Fibroblast of peridontal ligament (primary cell): ENCODE results near the gene DCAF8.

Experiments used
- DNase-seq: peaks from one replicate; pipeline ENCODE4 v3.0.0-alpha.2; 2010; ENCODE audit errors: extremely low read depth

DCAF8 gene

DNA sequence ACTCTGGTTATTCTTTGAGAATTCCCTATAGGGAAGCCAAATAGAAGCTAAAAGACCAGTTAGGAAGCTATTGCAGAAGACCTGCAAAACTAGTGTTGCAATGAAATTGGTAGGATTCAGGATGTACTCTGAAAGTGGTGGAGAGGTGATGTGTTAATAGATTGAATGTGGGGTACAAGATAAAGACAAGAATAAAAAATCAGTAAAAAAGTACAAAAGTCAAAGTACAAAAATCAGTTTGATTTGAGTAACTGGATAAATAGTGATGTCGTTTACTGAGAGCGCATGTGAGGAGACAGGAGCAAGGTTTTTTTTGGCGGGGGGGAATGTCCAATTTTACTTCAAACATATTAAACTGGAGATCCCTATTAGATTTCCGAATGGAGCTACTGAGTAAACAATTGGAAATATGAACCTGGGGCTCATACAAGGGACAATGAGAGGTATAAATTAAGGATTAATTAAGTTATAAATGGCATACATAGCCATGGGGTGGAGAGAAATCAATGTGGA, 2.5 kb upstream of the DCAF8 start:
- no peak for DNase-seq

DNA sequence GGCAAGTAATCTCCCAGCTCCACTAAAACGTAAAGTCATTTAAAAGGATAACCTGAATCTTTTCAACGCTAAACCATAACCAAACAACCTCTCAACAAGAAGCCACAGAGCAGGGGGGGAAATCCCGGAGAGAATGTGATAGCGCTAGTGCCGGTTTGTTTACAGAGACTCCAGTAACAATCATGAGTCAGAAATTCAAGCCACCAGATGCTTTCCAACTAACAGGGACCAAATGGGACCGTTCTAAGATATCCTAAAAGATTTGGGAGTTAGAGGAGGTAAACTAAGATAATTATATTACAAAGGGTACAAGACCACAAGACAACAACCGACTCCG, 825 bp downstream of the DCAF8 start:
- peak; percentile 87 for DNase-seq

DNA sequence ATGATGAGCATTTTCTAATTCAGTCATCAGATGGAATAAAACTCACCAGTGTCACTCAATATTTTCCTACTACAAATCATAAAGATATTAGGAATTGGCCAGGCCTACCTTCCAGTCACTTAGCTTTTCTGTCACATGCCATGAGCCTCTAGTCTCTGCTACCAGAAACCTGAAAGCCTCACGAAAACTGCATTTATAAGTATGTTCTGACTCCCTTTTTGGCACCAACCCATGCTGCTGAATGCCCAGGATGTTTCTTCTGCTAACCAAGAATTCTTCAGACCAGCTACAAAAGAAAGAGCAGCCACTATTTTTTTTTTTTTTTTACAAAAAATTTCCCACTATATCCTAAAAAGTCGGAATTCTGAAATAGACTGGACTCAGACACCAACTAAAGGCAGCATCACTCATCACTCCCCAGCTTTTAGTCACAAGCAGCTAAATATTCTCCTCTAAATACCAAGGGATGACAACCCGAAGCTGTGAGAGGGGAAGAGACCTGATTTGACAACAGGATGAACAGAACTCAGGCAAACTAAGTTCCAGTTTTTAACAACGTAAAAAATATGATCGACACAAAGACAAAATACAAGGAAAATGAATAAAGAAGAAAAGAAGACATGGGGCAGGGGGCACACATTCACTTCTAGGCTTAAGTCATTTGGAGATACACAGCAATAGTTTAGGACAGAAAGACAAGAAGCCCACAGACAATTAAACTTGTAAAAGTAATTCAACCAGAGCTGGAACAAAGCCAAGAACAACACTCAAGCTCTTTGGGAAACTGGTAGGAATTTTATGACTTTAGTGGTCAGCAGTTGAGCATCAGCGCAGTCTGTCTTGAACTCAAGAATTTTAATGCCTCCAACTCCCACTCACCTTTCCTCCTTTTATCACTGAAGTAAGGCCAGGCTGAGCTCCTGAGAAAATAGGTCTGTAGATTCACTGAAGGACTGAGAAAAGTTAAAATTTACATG, 1.7 kb downstream of the DCAF8 start:
- peak; percentile 92 for DNase-seq

DNA sequence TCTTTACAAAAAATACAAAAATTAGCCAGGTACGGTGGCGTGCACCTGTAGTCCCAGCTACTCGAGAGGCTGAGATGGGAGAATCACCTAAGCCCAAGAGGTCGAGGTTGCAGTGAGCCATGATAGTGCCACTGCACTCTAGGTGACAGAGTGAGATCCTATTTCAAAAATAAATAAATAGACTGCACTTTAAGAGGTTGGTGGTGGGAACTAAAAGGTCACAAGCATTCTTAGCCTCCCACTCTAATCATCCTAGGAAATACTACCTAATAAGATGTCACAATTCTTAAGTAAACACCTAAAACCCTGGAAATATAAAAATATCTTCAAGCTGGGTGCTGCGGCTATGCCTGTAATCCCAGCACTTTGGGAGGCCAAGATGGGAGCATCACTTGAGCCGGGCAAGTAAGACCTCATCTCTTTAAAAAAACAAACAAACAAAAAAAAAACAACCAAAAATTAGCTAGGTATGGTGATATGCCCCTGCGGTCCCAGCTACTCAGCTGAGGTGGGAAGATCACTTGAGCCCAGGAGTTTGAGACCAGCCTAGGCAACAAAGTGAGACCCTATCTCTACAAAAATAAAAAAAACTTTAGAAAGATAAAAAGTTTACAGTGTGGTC, 4.1 kb downstream of the DCAF8 start:
- DNase-seq = no peak

DNA sequence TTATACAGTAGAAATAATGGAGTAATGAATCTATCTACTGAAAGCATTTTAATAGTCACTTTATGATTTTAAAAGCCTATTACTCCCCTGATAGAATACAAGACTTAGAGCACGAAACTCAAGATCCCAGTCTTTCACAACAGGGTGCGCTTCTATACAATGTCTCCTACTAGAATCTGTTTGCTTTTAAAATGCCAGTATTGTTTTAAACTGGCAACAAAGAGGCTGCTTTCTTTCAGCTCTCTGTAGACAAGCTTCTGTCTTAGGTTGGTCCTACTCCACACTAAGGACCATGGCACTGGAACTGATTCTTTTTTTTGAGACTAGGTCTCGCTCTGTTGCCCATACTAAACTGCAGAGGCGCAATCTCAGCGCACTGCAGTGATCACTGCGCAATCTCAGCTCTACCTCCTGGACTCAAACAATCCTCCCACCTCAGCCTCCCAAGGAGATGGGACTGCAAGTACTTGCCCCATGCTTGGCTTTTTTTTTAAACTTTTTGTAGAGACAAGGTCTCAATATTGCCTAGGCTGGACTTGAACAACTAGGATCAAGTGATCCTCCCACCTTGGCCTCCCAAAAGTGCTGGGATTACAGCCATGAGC, 4.8 kb downstream of the DCAF8 start:
- DNase-seq = no peak

DNA sequence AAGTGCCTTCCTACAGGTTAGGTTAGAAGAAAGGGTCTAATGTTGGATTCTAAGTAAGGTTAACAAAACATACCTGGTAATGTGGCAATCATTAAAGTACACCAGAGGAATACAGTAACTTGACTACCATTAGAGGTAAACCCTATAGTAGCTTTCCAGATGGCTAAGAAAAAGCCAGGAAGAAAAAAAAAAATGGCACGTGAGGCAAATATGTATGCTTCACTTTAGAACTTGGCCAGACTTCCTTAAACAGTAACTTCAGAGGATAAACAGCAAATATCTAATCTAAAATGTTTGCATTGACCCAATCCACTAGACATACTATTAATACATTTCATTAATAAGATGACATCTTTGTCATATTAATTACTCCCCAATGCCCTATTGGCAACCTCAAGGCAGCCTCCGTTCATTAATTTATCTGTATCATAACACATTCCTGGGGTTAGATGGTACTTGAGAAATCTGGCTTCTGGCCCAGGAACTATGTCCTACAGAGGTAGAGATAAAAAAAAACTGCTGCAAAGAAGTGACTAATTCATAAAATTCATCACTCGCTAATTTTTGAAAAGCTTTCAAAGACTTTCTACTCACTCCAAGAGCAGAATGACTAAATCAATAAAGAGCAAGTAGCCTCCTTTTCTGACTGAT, 5.8 kb downstream of the DCAF8 start:
- DNase-seq = peak; percentile 35

DNA sequence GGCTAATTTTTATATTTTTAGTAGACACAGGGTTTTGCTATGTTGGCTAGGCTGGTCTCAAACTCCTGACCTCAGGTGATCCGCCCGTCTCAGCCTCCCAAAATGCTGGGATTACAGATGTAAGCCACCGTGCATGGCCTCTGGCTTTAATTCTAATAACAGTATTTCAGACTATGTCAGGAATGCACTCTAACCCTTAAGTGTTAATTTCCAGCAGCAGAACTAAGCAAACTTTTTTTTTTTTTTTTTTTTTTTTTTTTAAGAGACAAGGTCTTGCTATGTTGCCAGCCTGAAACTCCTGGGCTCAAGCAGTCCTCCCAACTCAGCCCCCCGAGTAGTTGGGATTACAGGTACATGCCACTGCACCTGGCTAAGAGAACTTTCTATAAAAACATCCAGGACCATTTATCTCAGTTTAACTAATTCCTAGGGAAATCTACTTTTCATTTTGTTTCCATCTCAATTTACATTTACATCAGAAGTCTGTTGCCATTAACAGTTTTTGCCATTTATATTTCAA, 6.5 kb downstream of the DCAF8 start:
- DNase-seq = no peak

DNA sequence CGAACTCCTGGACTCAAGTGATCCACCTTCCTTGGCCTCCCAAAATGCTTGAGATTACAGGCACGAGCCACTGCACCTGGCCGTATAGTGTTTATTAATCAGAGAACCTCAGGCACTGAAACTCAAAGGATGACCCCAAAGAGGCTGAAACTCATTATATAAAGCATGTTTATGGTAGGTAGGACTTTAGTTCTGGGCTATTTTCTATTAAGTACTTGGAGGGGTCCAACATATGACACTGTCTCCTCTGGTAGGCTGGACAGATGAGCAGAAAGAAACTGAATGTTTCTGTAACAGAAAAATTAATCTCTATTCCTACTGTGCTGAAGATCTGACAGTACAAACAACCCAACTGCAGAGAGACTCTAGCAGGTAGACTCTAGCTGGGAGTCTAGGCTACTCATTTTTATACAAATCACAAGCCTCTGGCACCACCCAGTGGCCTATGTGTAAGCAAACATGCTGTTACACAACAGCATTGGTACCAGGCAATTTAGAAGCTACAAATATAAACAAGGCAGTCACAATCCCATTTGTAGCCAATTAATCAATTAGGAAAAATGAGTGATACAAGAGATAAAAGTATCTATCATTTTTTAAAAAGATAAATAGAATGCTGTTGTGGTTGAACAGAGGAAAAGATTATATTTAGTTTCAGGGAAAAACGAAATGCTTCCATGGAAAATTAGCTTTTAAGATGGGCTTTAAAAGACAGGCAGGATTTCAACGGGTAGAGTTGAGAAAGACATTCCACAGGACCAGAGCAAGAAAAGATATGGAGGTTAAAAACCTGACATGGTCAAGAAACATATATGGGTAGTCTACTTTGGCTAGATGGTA, 10.4 kb downstream of the DCAF8 start:
- DNase-seq = peak; percentile 83

DNA sequence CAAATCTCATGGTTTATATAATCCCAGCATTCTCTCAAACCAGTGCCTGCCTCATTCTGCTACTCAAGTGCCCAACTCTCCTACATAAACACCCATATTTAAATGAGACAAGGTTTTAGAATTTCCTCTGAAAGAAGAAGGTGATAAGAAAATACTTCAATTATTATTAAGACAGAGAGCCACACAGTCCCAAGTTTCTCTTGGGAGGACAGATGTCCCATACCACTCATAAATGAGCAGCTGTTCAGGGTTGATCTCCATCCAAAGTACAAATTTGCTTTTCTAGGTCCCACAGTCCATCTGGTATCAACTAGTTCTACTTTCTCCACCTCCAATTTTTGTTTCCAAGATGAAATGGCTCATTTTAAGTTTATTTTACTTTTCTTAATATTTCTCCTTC, 11.3 kb downstream of the DCAF8 start:
- no peak for DNase-seq

DNA sequence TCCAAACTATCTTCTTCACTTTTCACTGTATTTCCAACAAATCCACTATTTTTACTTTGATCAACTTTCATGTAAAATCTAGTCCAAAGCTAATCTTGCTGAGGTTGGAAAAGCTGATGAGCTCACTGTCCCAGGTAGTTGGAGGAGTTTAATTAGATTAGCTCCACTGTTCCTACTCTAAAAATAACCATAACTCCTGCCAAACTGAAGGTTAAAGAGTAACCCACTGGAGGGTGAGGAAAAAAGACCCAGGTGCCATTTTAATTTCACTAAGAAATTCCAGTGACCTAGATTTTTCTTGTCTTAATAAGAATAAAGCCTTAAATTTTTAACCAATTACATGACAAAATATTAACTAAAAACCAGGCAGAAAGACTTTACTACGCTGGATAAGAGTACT, 15.3 kb downstream of the DCAF8 start:
- no peak for DNase-seq

DNA sequence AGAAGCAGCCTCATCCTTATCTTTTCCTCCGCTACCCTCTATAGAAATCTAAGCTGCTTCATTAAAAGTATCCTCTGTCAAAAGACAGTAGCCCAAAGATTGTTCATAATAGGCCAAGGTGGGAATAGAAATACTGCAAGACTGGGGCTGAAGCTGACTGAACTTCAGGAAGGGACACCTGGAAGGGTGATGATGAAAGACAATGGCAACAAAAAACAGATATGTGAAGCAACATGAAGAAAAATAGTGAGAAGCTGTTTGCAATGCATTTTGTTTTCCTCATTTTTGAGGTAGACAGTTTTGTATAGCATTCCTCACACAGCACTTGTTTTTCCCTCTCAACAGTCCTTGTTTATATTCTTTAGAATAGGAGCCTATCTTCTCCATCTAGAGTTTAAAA, 16.9 kb downstream of the DCAF8 start:
- DNase-seq = no peak

DNA sequence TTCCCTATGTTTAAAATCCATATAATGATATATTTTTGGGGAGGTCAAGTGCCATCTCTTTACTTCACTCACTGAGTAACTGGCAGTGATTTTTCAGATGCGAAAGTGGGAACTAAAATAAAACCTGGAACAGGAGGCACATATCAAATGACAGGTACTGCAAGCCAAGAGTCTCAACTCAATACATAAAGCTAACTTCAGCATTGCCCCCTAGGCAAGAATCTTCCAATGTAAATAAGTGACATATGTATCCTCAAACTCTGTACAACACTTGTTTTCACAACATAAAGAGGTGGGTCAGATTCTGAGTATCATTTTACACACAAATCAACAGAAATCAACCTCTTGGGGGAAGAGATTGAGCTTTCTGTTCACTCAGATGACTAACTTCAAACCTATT, 18.1 kb downstream of the DCAF8 start:
- DNase-seq = no peak

DNA sequence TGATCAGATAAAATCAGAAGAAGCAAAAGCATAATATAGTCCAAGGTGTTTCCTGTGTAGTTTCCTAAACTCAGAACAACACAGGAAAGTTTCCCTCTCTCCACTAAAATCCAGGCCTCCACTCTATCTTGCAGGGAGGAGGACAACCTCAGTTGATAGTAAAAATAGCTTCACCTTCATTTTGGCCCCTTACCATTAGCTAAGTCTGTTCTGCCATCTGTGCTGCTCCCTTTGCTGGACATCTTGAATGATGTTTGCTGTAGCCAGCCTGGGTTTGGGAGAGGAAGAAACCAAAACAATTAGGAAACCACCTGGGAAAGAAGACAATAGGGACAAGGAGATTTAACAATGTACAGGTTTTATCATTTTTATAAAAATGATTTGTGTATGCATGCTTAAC, 18.6 kb downstream of the DCAF8 start:
- no peak for DNase-seq

DNA sequence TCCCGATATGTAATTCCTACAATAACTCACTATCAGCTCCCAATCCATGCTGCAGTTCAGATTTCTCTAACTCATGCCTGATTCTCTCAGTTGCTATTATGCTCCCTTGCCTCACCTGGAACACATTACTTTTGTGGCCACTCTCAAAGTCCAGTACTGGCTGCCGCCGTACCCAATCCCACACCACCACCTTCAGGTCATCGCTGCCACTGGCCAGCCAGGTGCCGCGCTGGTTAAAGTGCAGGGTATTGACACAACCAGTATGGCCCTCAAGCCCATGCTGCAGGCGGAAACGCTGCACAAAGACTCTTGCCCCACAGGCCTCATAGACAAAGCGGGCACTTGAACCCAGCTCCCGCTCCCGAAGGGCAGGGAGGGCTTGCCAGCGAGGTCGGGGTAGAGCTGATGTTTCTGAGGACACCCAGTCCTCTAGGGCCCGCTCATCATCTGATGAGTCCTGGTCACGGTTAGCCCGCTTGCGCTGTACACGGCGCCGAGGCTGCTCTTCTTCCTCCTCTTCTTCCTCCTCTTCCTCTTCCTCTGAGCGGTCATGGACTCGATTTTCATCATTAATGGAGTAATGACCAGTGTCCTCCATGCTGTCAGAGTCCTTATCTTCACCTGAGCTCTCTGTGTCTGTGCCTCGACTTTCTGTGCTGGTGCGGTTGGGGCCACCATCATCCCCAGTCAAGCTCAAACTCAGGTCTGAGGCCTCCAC, 22.6 kb downstream of the DCAF8 start:
- DNase-seq = no peak

DNA sequence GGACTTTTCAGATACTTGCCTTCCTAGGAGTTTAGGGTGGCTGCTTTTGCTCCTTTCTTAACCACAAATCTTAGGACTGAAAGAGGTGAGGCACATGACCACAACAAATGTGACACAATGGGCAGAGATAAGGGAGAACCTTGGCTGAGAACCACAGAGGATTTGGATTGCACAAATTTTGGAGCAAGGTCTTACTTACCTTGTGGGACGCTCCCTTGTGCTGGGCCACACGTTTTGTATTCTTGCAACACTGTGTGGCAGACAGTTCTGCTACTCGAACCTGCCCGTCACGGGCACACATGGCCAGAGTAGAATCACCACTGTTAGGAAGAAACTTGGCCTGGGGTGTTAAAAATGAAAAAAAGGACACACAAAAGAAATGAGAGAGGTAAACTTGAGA, 23.9 kb downstream of the DCAF8 start:
- no peak for DNase-seq

DNA sequence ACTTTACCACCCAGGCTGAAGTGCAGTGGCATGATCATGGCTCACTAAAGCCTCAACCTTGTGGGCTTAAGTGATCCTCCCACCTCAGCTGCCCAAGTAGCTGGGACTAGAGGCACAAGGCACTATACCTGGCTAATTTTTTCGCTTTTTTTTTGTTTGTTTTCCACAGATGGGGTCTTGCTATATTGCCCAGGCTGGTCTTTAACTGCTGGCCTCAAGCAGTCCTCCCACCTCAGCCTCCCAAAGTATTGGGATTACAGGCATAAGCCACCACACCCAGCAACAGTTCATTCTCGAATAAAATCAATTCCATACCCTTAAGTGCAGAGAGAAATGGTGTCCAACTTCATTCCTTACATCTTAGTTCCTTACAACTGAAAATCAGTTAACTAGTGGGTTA, 24.8 kb downstream of the DCAF8 start:
- DNase-seq = no peak

DNA sequence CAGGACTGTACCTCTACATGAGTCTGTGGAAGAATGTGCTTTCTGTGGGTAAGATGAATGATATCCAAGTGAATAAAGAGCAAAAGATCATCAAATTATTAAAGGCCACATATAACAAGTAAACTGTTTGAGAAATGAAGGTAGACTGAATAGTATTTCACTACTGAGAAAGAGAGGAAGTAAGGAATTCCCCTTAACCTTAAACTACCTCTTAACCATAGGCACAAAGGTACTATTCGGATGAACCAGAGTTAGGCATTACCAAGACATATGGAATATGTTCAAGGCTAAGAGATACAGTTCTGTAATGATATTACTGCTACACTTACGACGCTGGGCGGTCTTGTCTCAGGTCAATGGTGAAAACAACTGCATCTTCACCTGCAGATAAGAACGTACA, 25.5 kb downstream of the DCAF8 start:
- no peak for DNase-seq

DNA sequence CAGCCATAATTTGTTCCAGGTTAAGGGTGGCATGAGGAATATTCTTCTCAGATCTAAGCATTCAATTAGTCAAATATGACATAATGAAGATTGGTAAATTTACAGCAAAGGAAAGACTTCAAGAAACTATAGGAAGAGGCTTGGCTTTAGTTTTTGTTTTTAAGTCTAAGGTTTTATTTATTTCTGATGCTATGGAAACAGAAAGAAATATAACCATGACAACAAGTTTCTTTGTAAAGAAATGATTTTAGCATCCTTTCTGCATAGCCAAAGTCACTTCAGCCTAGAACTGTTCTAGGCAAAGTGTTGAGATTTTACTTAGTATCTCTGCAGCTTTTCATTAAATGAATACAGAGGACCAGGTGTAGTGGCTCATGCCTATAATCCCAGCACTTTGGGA, 29.4 kb downstream of the DCAF8 start:
- DNase-seq = no peak

DNA sequence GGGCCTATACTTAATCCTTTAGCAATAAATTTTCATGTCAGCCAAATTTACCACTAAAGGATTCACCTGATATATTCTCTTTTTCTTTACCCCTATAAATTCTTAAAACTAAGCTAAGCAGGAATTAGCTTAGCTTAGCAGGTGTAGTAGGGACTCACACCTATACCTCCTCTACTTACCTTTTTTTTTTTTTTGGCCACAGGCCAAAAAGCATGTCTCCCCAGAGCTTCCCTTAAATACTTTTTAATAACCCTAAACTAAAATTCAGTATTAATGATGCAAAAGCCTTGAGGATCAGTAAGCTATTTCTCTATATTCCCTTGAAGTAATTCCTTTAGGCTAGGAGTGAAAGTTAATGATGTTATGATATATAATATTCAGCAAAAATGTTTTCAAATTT, 33.9 kb downstream of the DCAF8 start:
- no peak for DNase-seq

DNA sequence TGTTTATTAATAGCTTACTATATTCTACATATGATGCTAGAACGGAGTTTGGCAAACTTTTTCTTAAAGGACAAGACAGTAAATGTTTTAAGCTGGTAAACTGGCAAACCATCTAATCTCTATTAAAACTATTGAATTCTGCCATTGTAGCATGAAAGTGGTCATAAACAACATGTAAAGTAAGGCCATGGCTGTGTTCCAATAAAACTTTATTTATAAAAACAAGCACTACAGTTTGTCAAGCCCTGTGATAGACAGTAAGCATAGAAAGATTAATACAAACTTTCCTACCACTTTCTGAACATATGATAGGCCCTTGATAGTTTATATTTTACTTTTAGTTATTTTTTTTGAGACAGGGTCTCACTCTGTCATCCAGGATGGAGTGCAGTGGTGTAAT, 34.8 kb downstream of the DCAF8 start:
- no peak for DNase-seq

DNA sequence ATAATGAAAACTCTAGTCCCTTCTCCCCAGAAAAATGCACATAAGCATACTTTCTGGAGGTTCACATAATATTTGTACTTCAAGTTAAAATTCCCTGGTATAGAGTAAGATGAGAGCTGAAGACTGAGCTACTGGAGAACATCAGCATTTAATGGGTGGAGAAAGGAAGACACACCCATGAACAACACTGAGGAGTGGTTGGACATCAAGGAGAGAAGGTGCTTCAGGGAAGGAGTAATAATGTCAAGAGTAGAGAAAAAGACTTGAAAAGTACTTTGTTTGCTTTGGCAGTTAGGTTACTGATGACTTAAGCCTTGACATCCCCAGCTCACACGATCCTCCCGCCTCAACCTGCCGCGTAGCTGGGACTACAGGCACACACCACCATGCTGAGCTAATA, 35.3 kb downstream of the DCAF8 start:
- DNase-seq = no peak
